Measurements from ENCODE around the gene CCDC110. TPM values are rescaled to one million over a fixed set of nuclear protein-coding genes. Genes with fewer than 3 reads are reported as not detected.

CCDC110 gene
- total and polyA plus RNA-seq, 2 of the 13 experiments (the other 11 are each of a cell fraction or from before 2014, with no cell fraction given) = not detected

DNA sequence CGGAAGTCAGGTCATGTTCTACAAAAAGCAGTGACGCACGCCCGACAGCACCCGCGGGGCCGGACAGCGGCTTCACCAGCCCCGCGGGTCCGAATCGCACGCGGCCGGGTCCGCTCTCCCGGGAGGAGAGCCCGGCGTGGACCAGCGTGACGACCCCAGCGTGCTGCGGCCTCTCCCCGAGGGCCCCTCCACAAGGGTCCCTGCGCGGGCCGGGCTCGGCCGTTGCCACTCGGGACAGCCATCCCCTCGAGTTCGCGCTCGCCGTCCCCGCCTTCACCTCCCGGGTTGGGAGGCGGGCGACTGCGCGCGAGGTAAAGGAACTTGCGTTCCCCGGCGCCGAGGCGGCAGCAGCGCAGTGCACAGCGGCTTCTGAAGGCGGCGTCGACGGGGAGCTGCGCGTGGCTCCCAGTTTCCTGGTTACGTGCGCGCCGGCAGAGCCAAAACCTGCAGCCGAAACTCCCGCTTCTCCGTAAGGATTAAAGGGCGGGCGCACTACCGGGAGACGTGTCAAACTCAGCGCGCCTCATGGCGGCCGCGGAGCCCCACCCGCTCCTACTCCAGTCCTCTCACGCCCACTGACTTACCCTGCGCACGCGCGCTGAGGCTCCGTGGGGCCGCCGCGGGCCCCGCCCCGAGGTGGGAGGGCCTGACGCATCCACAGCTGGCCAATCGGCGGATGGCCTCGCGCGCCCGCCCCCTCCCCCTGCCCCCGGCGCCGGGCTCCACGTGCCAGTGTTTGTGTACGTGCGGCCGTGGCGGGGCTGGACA is 75.4 kb downstream of the CCDC110 start (continued):
- TF ChIP-seq ZNF800 (CRISPR knock-in tag; IDR thresholded peaks at IDR 0.05) = peak; percentile 96
- no peak for TF ChIP-seq FOXO4 (CRISPR knock-in tag; conservative IDR thresholded peaks at IDR 0.05)
- peak; percentile 71 for TF ChIP-seq NFYB (CRISPR knock-in tag; IDR thresholded peaks at IDR 0.05)
- TF ChIP-seq FOXK1 (CRISPR knock-in tag; IDR thresholded peaks at IDR 0.05; ENCODE audit: borderline replicate concordance, low read depth) = peak; percentile 98
- 0 out of 2 replicates have a peak, but pooled peaks have one; percentile 79 for TF ChIP-seq ZBTB3 (CRISPR knock-in tag; IDR thresholded peaks at IDR 0.05; ENCODE audit: borderline replicate concordance, low read depth)
- TF ChIP-seq ZNF431 (CRISPR knock-in tag; IDR thresholded peaks at IDR 0.05; ENCODE audit: borderline replicate concordance, low read depth) = peak; percentile 93; the same call in 1 of the 2 replicates
- TF ChIP-seq SMYD3 (CRISPR knock-in tag; IDR thresholded peaks at IDR 0.05) = peak; percentile 92
- no peak for TF ChIP-seq MLLT10 (CRISPR knock-in tag; IDR thresholded peaks at IDR 0.05)
- TF ChIP-seq ZNF205 (CRISPR knock-in tag; IDR thresholded peaks at IDR 0.05) = no peak; the same call in none of the 2 replicates
- 0 out of 2 replicates have a peak, but pooled peaks have one; percentile 15 for TF ChIP-seq GTF2F1 (IDR thresholded peaks at IDR 0.05; ENCODE audit: low read length)
- 0 out of 2 replicates have a peak, but pooled peaks have one; percentile 54 for TF ChIP-seq ZNF513 (CRISPR knock-in tag; conservative IDR thresholded peaks at IDR 0.05)
- TF ChIP-seq FOSL1 (CRISPR knock-in tag; IDR thresholded peaks at IDR 0.05; ENCODE audit: borderline replicate concordance) = 0 out of 2 replicates have a peak, but pooled peaks have one; percentile 42
- TF ChIP-seq RFXAP (CRISPR knock-in tag; IDR thresholded peaks at IDR 0.05; ENCODE audit: borderline replicate concordance) = peak; percentile 92; the same call in 1 of the 2 replicates
- TF ChIP-seq, protein P1, sequence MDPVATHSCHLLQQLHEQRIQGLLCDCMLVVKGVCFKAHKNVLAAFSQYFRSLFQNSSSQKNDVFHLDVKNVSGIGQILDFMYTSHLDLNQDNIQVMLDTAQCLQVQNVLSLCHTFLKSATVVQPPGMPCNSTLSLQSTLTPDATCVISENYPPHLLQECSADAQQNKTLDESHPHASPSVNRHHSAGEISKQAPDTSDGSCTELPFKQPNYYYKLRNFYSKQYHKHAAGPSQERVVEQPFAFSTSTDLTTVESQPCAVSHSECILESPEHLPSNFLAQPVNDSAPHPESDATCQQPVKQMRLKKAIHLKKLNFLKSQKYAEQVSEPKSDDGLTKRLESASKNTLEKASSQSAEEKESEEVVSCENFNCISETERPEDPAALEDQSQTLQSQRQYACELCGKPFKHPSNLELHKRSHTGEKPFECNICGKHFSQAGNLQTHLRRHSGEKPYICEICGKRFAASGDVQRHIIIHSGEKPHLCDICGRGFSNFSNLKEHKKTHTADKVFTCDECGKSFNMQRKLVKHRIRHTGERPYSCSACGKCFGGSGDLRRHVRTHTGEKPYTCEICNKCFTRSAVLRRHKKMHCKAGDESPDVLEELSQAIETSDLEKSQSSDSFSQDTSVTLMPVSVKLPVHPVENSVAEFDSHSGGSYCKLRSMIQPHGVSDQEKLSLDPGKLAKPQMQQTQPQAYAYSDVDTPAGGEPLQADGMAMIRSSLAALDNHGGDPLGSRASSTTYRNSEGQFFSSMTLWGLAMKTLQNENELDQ (CRISPR knock-in tag; IDR thresholded peaks at IDR 0.05; ENCODE audit: borderline replicate concordance) = no peak
- peak; percentile 27; the same call in 1 of the 2 replicates for TF ChIP-seq ZFYVE20 (CRISPR knock-in tag; IDR thresholded peaks at IDR 0.05; ENCODE audit: borderline replicate concordance, low read depth)
- peak; percentile 85 for TF ChIP-seq ISL2 (CRISPR knock-in tag; IDR thresholded peaks at IDR 0.05)
- peak; percentile 94; the same call in 1 of the 2 replicates for TF ChIP-seq ZNF761 (CRISPR knock-in tag; conservative IDR thresholded peaks at IDR 0.05)
- peak; percentile 56 for TF ChIP-seq PTBP1 (IDR thresholded peaks at IDR 0.05; ENCODE audit: low read depth, low read length, poor library complexity, severe bottlenecking)
- TF ChIP-seq EEA1 (CRISPR knock-in tag; IDR thresholded peaks at IDR 0.05; ENCODE audit: borderline replicate concordance) = peak; percentile 65; the same call in 1 of the 2 replicates
